C4-2B (cell line): Measurements from ENCODE around the gene DUX4.
"Not testable (repeated sequence)": the region's sequence is repeated elsewhere in the genome, so short reads cannot be mapped to it uniquely, and the experiment has no call there.

Source experiments
- CTCF ChIP-seq: fragments of 450-650 bp; conservative IDR thresholded peaks from 2 replicates; pipeline ENCODE4 v1.5.1; 2017; ENCODE audit warnings: mild to moderate bottlenecking
- ZFX ChIP-seq: fragments of 450-650 bp; IDR thresholded peaks from 2 replicates; pipeline ENCODE4 v1.6.1; 2017

GRCh38 chr4:190179740-190180094 lies 6.1 kb downstream of the DUX4 start:
- not testable (repeated sequence) for TF ChIP-seq CTCF, ZFX
